SK-N-SH (cell line): ENCODE results near the gene DCP1B. TPM values are rescaled to one million over a fixed set of nuclear protein-coding genes. Genes with fewer than 3 reads are reported as not detected.

Experiments used
- CTCF ChIA-PET: fragments of 300-600, 350-600 bp; formaldehyde crosslinking; extraction: SDS; loops from one replicate; lab custom pipeline; 2021; lab: Yijun Ruan, JAX
- POLR2A ChIA-PET: fragments of 350-600 bp; sonication (Branson Sonifier 250); formaldehyde crosslinking; extraction: SDS; loops from one replicate; lab custom pipeline; 2020; ENCODE audit warnings: antibody characterized with exemption, inconsistent platforms; lab: Yijun Ruan, JAX
- DNase-seq: peaks from one replicate; pipeline ENCODE4 v3.0.0; 2012
- H2AFZ ChIP-seq: fragments of 200-600 bp; sonication (generic); 2 replicates; pipeline ENCODE4 v1.8.1; 2016; ENCODE audit warnings: antibody characterized with exemption, mild to moderate bottlenecking, low read depth
- H3F3A ChIP-seq: fragments of 200-600 bp; sonication (generic); replicated peaks from 2 replicates; pipeline ENCODE3; 2016; ENCODE audit warnings: antibody characterized with exemption, mild to moderate bottlenecking; ENCODE audit not compliant: insufficient read depth
- H3K27ac ChIP-seq, 2 experiments: fragments of 200-500 bp in 1 of 2; fragments of 200-600 bp in 1 of 2; sonication (Bioruptor generic) in 1 of 2; sonication (generic), shearing (Covaris generic) in 1 of 2; 2 replicates each; pipeline versions ENCODE4 v1.5.1 to v1.6.1; 2014 to 2016; ENCODE audit warnings: low read depth in 2 of 2, inconsistent platforms in 1 of 2, low read length in 1 of 2, mild to moderate bottlenecking in 1 of 2, mixed read lengths in 1 of 2
- H3K27me3 ChIP-seq: fragments of 200-600 bp; sonication (generic), shearing (Covaris generic); 2 replicates; pipeline ENCODE4 v1.6.1; 2016; ENCODE audit warnings: mixed run types; ENCODE audit not compliant: insufficient read depth
- H3K36me3 ChIP-seq, 2 experiments: fragments of 200-500 bp in 1 of 2; fragments of 200-600 bp in 1 of 2; sonication (Bioruptor generic) in 1 of 2; sonication (generic) in 1 of 2; replicated peaks in 1 of 2; 2 replicates each; pipeline versions ENCODE3 to v1.5.1; 2014 to 2016; ENCODE audit warnings: low read length in 1 of 2, mild to moderate bottlenecking in 1 of 2; ENCODE audit not compliant: insufficient read depth in 2 of 2, control insufficient read depth in 1 of 2
- H3K4me1 ChIP-seq, 2 experiments: fragments of 200-500 bp in 1 of 2; fragments of 200-600 bp in 1 of 2; sonication (Bioruptor generic) in 1 of 2; sonication (generic), shearing (Covaris generic) in 1 of 2; 2 replicates each; pipeline versions ENCODE4 v1.5.1 to v1.6.1; 2014 to 2016; ENCODE audit warnings: low read depth in 1 of 2, low read length in 1 of 2, mixed run types in 1 of 2; ENCODE audit not compliant: insufficient read depth in 2 of 2, control insufficient read depth in 1 of 2
- H3K4me2 ChIP-seq: fragments of 200-600 bp; sonication (generic), shearing (Covaris generic); 2 replicates; pipeline ENCODE4 v1.6.1; 2017; ENCODE audit warnings: mixed run types
- H3K4me3 ChIP-seq, 2 experiments: fragments of 200-500 bp in 1 of 2; fragments of 200-600 bp in 1 of 2; sonication (Bioruptor generic) in 1 of 2; sonication (generic), shearing (Covaris generic) in 1 of 2; 2 replicates each; pipeline versions ENCODE4 v1.5.1 to v1.8.1; 2014 to 2016; ENCODE audit warnings: low read depth in 2 of 2, inconsistent platforms in 1 of 2, low read length in 1 of 2, mild to moderate bottlenecking in 1 of 2, mixed read lengths in 1 of 2, moderate library complexity in 1 of 2
- H3K79me2 ChIP-seq: fragments of 200-600 bp; sonication (generic); 2 replicates; pipeline ENCODE4 v1.8.1; 2017; ENCODE audit warnings: mild to moderate bottlenecking; ENCODE audit not compliant: insufficient read depth
- H3K9ac ChIP-seq: fragments of 200-600 bp; sonication (generic); 2 replicates; pipeline ENCODE4 v1.6.1; 2017; ENCODE audit warnings: mixed run types
- H3K9me2 ChIP-seq: fragments of 200-600 bp; sonication (generic); 2 replicates; pipeline ENCODE4 v1.6.1; 2017; ENCODE audit warnings: mixed run types
- H3K9me3 ChIP-seq: fragments of 200-600 bp; sonication (generic); 2 replicates; pipeline ENCODE4 v1.6.1; 2017; ENCODE audit warnings: mixed run types, mild to moderate bottlenecking, moderate library complexity
- H4K20me1 ChIP-seq: fragments of 200-600 bp; sonication (generic); 2 replicates; pipeline ENCODE4 v1.6.1; 2017; ENCODE audit warnings: mild to moderate bottlenecking, mixed run types; ENCODE audit not compliant: insufficient read depth
- EP300 ChIP-seq, 2 experiments: IDR thresholded peaks; 2 replicates each; pipeline versions ENCODE4 v1.4.0 to v1.6.1; 2012; ENCODE audit warnings: borderline replicate concordance in 1 of 2, low read depth in 1 of 2, low read length in 1 of 2
- FOXJ3 ChIP-seq: sonication (generic); formaldehyde crosslinking; IDR thresholded peaks from 2 replicates; pipeline ENCODE4 v1.5.1; 2020; ENCODE audit warnings: mild to moderate bottlenecking, missing genetic modification reagents
- FOXM1 ChIP-seq: IDR thresholded peaks from 2 replicates; pipeline ENCODE4 v1.4.0; 2012; ENCODE audit warnings: low read depth, mild to moderate bottlenecking
- NFIC ChIP-seq: IDR thresholded peaks from 2 replicates; pipeline ENCODE4 v1.4.0; 2012; ENCODE audit warnings: borderline replicate concordance
- RAD21 ChIP-seq: IDR thresholded peaks from 2 replicates; pipeline ENCODE4 v1.6.1; 2012; ENCODE audit warnings: mild to moderate bottlenecking, low read length
- RFX5 ChIP-seq: IDR thresholded peaks from 2 replicates; pipeline ENCODE4 v1.6.1; 2012; ENCODE audit warnings: mild to moderate bottlenecking, improper control_type of control experiment, low read length
- RXRA ChIP-seq: IDR thresholded peaks from 2 replicates; pipeline ENCODE4 v1.4.0; 2012; ENCODE audit warnings: low read depth, mild to moderate bottlenecking, borderline replicate concordance
- SIN3A ChIP-seq: IDR thresholded peaks from 2 replicates; pipeline ENCODE4 v1.6.1; 2012; ENCODE audit warnings: low read depth, mild to moderate bottlenecking, low read length, moderate library complexity, borderline replicate concordance
- TAF1 ChIP-seq: IDR thresholded peaks from 2 replicates; pipeline ENCODE4 v1.6.1; 2012; ENCODE audit warnings: low read depth, mild to moderate bottlenecking, low read length, moderate library complexity, borderline replicate concordance
- TEAD4 ChIP-seq: IDR thresholded peaks from 2 replicates; pipeline ENCODE4 v1.4.0; 2012; ENCODE audit warnings: mild to moderate bottlenecking, borderline replicate concordance; ENCODE audit not compliant: insufficient read depth
- WGBS: methylation state at CpG from one replicate; pipeline ENCODE4 v1.1.6; 2017; ENCODE audit warnings: low lambda C conversion rate; 5-methylcytosine and 5-hydroxymethylcytosine counted together
- polyA plus RNA-seq, 3 experiments: library from polyadenylated mRNA; depleted of rRNA; stranded (reverse); fragments of >200 nt; gene quantifications; 2 replicates each; pipeline ENCODE4 v1.2.3, GENCODE V29; 2012
- TF ChIP-seq, protein P1 (sequence below): fragments of 200-600 bp; sonication (generic); IDR thresholded peaks from 2 replicates; pipeline ENCODE4 v1.6.1; 2017; ENCODE audit warnings: antibody characterized with exemption, mild to moderate bottlenecking, moderate library complexity
- TF ChIP-seq, protein P2 (sequence below): IDR thresholded peaks from 2 replicates; pipeline ENCODE4 v1.4.0; 2012; ENCODE audit warnings: low read depth
- TF ChIP-seq, protein P3 (sequence below): IDR thresholded peaks from 2 replicates; pipeline ENCODE4 v1.6.1; 2012; ENCODE audit warnings: mild to moderate bottlenecking, low read depth, low read length, moderate library complexity
- TF ChIP-seq, protein P4 (sequence below): IDR thresholded peaks from 2 replicates; pipeline ENCODE4 v1.4.0; 2012; ENCODE audit warnings: low read depth, borderline replicate concordance
- TF ChIP-seq, protein P5 (sequence below): IDR thresholded peaks from 2 replicates; pipeline ENCODE4 v1.4.0; 2012; ENCODE audit warnings: low read depth, borderline replicate concordance

The DCP1B gene
- polyA plus RNA-seq, 1 of the 3 experiments (the other 2 are of a cell fraction) = 18.8 TPM

DNA sequence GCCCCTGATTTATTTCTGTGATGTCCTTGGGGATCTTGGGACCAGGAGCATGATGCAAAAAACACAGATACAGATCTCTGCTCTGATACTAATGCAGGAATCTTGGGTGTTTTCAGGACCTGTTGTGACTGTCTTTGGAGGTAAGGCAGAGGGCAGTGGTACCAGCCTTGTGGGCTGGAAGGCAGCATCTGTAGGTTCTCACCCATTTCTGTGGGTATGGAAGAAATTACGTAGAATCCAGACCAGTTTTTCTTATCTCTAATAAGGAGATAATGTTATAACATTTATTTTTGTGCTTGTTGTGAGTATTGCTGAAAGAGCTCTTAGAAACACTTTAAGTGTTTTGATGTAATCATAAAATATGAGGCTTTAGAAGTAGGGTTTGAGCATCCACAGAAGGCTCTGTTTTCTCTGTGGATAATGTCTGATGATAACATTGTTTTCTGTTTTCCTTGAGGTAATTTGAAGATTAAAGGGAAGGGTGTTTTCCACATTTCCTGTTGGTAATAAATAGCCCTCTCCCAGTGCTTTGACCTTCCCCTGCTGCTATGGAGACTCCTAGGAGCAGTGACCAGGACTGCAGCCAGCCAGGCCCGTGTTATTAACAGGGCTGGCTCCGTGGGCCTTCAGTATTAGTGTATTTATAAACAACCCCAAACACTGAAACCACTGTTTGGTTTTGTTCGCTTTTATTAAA is 9.4 kb upstream of the DCP1B start (continued):
- TF ChIP-seq, protein P1, sequence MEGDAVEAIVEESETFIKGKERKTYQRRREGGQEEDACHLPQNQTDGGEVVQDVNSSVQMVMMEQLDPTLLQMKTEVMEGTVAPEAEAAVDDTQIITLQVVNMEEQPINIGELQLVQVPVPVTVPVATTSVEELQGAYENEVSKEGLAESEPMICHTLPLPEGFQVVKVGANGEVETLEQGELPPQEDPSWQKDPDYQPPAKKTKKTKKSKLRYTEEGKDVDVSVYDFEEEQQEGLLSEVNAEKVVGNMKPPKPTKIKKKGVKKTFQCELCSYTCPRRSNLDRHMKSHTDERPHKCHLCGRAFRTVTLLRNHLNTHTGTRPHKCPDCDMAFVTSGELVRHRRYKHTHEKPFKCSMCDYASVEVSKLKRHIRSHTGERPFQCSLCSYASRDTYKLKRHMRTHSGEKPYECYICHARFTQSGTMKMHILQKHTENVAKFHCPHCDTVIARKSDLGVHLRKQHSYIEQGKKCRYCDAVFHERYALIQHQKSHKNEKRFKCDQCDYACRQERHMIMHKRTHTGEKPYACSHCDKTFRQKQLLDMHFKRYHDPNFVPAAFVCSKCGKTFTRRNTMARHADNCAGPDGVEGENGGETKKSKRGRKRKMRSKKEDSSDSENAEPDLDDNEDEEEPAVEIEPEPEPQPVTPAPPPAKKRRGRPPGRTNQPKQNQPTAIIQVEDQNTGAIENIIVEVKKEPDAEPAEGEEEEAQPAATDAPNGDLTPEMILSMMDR = no peak
- TF ChIP-seq, protein P2, sequence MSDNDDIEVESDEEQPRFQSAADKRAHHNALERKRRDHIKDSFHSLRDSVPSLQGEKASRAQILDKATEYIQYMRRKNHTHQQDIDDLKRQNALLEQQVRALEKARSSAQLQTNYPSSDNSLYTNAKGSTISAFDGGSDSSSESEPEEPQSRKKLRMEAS = no peak
- TF ChIP-seq, protein P3, sequence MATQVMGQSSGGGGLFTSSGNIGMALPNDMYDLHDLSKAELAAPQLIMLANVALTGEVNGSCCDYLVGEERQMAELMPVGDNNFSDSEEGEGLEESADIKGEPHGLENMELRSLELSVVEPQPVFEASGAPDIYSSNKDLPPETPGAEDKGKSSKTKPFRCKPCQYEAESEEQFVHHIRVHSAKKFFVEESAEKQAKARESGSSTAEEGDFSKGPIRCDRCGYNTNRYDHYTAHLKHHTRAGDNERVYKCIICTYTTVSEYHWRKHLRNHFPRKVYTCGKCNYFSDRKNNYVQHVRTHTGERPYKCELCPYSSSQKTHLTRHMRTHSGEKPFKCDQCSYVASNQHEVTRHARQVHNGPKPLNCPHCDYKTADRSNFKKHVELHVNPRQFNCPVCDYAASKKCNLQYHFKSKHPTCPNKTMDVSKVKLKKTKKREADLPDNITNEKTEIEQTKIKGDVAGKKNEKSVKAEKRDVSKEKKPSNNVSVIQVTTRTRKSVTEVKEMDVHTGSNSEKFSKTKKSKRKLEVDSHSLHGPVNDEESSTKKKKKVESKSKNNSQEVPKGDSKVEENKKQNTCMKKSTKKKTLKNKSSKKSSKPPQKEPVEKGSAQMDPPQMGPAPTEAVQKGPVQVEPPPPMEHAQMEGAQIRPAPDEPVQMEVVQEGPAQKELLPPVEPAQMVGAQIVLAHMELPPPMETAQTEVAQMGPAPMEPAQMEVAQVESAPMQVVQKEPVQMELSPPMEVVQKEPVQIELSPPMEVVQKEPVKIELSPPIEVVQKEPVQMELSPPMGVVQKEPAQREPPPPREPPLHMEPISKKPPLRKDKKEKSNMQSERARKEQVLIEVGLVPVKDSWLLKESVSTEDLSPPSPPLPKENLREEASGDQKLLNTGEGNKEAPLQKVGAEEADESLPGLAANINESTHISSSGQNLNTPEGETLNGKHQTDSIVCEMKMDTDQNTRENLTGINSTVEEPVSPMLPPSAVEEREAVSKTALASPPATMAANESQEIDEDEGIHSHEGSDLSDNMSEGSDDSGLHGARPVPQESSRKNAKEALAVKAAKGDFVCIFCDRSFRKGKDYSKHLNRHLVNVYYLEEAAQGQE = no peak
- TF ChIP-seq FOXM1 (no peak), RFX5 (no peak)

DNA sequence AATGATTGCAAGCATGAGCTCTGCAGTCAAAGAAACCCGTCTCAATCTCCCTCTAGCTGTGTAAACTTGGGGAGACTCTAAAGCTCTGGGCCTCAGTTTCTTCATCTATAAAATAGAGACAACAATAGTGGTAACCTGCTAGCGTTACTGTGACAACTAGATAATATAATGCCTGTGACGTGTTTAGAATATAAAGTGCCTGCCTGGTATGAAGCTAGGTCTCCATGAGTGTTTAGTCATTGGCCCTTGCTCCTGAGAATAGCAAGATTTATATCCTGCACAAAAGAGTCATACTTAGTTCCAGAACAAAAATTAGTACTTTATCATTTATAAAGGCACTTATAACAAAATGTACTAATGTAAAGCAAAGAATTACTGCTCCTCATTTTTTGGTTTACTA is 8.8 kb upstream of the DCP1B start:
- CTCF ChIA-PET = interaction anchor here (0.7 to 3.3 kb wide), 10 partner anchors 17 to 570 kb away, joined by 3 to 10 read pairs (median 4); no protein-coding TSS in a partner anchor
- WGBS = 67% methylated on average over 3 of the region's 3 CpGs

More for the DNA sequence above, 8.8 kb upstream of the DCP1B start:
- POLR2A ChIA-PET = interaction anchor here (2.4 kb wide), 1 partner anchor 9 kb away, joined by 13 read pairs; the partner anchor contains the start of gene DCP1B
- Histone ChIP-seq H3K4me3 (no peak overlapping the region), H3K27ac (peak overlapping the region; percentile 12 to 93; a peak in 2 of 4 replicates), H3K27me3 (no peaks in the 10 kb centered on the region), H4K20me1 (no peaks in the 10 kb centered on the region), H2AFZ (no peak overlapping the region), H3K4me1 (peaks cover 0 to 44% of the 10 kb centered on the region in 2 experiments; a peak in 2 of 4 replicates), H3F3A (no peaks in the 10 kb centered on the region), H3K79me2 (no peaks in the 10 kb centered on the region), H3K9me3 (no peaks in the 10 kb centered on the region), H3K4me2 (no peak overlapping the region), H3K9me2 (no peaks in the 10 kb centered on the region), H3K36me3 (no peaks in the 10 kb centered on the region), H3K9ac (no peak overlapping the region)
- TF ChIP-seq EP300 (IDR thresholded peaks at IDR 0.05; ENCODE audit: borderline replicate concordance in 1 of 2, low read depth in 1 of 2, low read length in 1 of 2) = no peak
- no peak for TF ChIP-seq RAD21
- no peak for TF ChIP-seq SIN3A
- no peak for TF ChIP-seq RXRA
- TF ChIP-seq TAF1 = no peak
- no peak for TF ChIP-seq NFIC
- no peak for TF ChIP-seq RFX5
- TF ChIP-seq, protein P4, sequence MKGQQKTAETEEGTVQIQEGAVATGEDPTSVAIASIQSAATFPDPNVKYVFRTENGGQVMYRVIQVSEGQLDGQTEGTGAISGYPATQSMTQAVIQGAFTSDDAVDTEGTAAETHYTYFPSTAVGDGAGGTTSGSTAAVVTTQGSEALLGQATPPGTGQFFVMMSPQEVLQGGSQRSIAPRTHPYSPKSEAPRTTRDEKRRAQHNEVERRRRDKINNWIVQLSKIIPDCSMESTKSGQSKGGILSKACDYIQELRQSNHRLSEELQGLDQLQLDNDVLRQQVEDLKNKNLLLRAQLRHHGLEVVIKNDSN = no peak
- TF ChIP-seq, protein P5, sequence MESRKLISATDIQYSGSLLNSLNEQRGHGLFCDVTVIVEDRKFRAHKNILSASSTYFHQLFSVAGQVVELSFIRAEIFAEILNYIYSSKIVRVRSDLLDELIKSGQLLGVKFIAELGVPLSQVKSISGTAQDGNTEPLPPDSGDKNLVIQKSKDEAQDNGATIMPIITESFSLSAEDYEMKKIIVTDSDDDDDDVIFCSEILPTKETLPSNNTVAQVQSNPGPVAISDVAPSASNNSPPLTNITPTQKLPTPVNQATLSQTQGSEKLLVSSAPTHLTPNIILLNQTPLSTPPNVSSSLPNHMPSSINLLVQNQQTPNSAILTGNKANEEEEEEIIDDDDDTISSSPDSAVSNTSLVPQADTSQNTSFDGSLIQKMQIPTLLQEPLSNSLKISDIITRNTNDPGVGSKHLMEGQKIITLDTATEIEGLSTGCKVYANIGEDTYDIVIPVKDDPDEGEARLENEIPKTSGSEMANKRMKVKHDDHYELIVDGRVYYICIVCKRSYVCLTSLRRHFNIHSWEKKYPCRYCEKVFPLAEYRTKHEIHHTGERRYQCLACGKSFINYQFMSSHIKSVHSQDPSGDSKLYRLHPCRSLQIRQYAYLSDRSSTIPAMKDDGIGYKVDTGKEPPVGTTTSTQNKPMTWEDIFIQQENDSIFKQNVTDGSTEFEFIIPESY = no peak
- no peak for TF ChIP-seq FOXM1
- no peak for TF ChIP-seq FOXJ3 (CRISPR knock-in tag)
- no peak for TF ChIP-seq TEAD4
- no peak for DNase-seq
